ENCODE measurements around the gene MAEL.

MAEL gene

GRCh38 chr1:166988974-166989515 is at the start of gene MAEL:
TSS of gene MAEL (plus strand) at chr1:166989280. CDS start at chr1:166989353, 73 bp downstream.
- DNase-seq (ENCODE audit: low spot score), result no peak

- no peak for DNase-seq (ENCODE audit: low spot score)
Observed at GRCh38 chr1:166939741-166940375, 49.2 kb upstream of the MAEL start.

GRCh38 chr1:166944186-166944967 is 44.7 kb upstream of the MAEL start:
- DNase-seq (ENCODE audit: low spot score), result no peak

- DNase-seq (ENCODE audit: low spot score), result peak; percentile 41
Observed at GRCh38 chr1:166947398-166948043, 41.6 kb upstream of the MAEL start.

- DNase-seq (ENCODE audit: low spot score), result no peak
Observed at GRCh38 chr1:166948856-166949350, 40.2 kb upstream of the MAEL start.

GRCh38 chr1:166950156-166950555 is 38.9 kb upstream of the MAEL start:
- no peak for DNase-seq (ENCODE audit: low spot score)

GRCh38 chr1:166951050-166951449 is 38.0 kb upstream of the MAEL start:
- DNase-seq (ENCODE audit: low spot score), result no peak

GRCh38 chr1:166952002-166952746 is 36.9 kb upstream of the MAEL start:
- DNase-seq (ENCODE audit: low spot score), result no peak

GRCh38 chr1:166953491-166953890 is 35.6 kb upstream of the MAEL start:
- DNase-seq (ENCODE audit: low spot score), result no peak

- no peak for DNase-seq (ENCODE audit: low spot score)
Observed at GRCh38 chr1:166956057-166956850, 32.8 kb upstream of the MAEL start.

- DNase-seq (ENCODE audit: low spot score), result no peak
Observed at GRCh38 chr1:166956872-166957271, 32.2 kb upstream of the MAEL start.

- DNase-seq (ENCODE audit: low spot score), result no peak
Observed at GRCh38 chr1:166960858-166961474, 28.1 kb upstream of the MAEL start.

- DNase-seq (ENCODE audit: low spot score), result no peak
Observed at GRCh38 chr1:166969074-166969677, 19.9 kb upstream of the MAEL start.

- no peak for DNase-seq (ENCODE audit: low spot score)
Observed at GRCh38 chr1:166971252-166971651, 17.8 kb upstream of the MAEL start.

- no peak for DNase-seq (ENCODE audit: low spot score)
Observed at GRCh38 chr1:166972193-166972592, 16.9 kb upstream of the MAEL start.

- DNase-seq (ENCODE audit: low spot score), result no peak
Observed at GRCh38 chr1:166972826-166973225, 16.3 kb upstream of the MAEL start.

GRCh38 chr1:166974647-166975345 is 14.3 kb upstream of the MAEL start:
- peak; percentile 23 for DNase-seq (ENCODE audit: low spot score)

GRCh38 chr1:166975361-166976129 is 13.5 kb upstream of the MAEL start, which contains the start of gene ILDR2:
TSS of gene ILDR2 (minus strand) at chr1:166975540. CDS start at chr1:166975268, 272 bp downstream.
- DNase-seq (ENCODE audit: low spot score), result peak; percentile 82

- DNase-seq (ENCODE audit: low spot score), result no peak
Observed at GRCh38 chr1:166977951-166978350, 11.1 kb upstream of the MAEL start.

Data from germinal center (tissue), 1 donor.